Stimulated activated naive B cell treated with anti-CD40 and anti-IgM and Interleukin-4, amounts not matched to agents 10 μg/mL and 1 μg/mL and 100 μg/mL, for 72 hours (primary cell): ENCODE data around the gene CAMK2G.
A peak's percentile ranks its signal among the peaks of the same experiment; 100 is the strongest.

Experiments
- ATAC-seq, 2 donors: fragments of 150-1000 bp; cut with Tn5 transposase; replicated peaks; 2 replicates each; pipeline ENCODE4 v1.10.0; 2021; ENCODE audit warnings: moderate library complexity in 1 of 2
- DNase-seq: peaks from one replicate; pipeline ENCODE4 v3.0.0; 2021
- H3K27ac Mint-ChIP-seq: one replicate; pipeline ENCODE4 v1.8.0; 2022; ENCODE audit warnings: mild to moderate bottlenecking, mixed read lengths
- H3K27me3 Mint-ChIP-seq, 2 donors: one replicate each; pipeline ENCODE4 v1.8.0; 2022; ENCODE audit warnings: mixed read lengths in 2 of 2
- H3K36me3 Mint-ChIP-seq, 2 donors: one replicate each; pipeline ENCODE4 v1.8.0; 2022; ENCODE audit warnings: mixed read lengths in 2 of 2, mild to moderate bottlenecking in 1 of 2
- H3K4me1 Mint-ChIP-seq, 2 donors: one replicate each; pipeline ENCODE4 v1.8.0; 2022; ENCODE audit warnings: mixed read lengths in 2 of 2, mild to moderate bottlenecking in 1 of 2
- H3K4me3 Mint-ChIP-seq, 2 donors: one replicate each; pipeline ENCODE4 v1.8.0; 2022; ENCODE audit warnings: mild to moderate bottlenecking in 2 of 2, mixed read lengths in 2 of 2, moderate library complexity in 1 of 2
- H3K9me3 Mint-ChIP-seq, 2 donors: one replicate each; pipeline ENCODE4 v1.8.0; 2022; ENCODE audit warnings: mixed read lengths in 2 of 2, mild to moderate bottlenecking in 1 of 2

CAMK2G gene

DNA sequence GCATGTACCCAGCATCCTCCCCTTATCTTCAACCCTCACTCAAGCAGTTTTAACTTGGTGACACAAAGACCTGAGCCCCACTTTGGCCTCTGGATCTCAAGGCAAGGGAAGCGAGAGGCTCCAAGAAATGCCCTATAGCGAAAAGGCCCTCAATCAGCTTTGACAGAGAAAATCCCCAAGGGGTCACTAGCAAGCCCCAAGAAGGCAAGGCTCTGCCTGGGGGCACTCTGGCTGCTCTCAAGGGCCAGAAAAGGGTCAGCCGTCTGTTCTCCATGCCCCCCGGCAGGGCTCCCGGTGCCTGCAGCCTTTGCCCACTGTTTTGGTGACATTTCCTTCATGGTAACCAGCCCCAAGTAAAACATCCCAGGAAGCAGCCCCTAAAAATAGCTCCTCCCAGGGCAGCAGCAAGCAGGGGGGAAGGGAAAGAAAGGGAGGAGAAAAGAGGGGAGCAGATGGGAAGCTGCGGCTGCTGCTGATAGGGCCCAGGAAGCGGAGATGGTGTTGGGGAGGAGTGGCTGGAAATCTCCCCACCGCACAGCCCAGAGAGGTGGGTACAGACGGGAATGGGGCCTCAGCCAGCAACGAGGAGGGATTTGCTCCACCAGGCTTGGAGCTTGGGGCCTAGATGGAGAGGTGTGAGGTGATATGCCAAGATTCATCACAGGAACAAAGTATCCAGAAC is 7.1 kb downstream of the CAMK2G start:
- peaks cover 11 to 34% of the 10 kb centered on the region in 2 donors for H3K36me3 Mint-ChIP-seq
- no peaks in the 10 kb centered on the region for H3K27me3 Mint-ChIP-seq
- no peak overlapping the region for H3K4me3 Mint-ChIP-seq
- no peak for DNase-seq
- H3K27ac Mint-ChIP-seq = peak overlapping the region; percentile 95
- H3K9me3 Mint-ChIP-seq = no peaks in the 10 kb centered on the region
- peaks cover 42 to 82% of the 10 kb centered on the region in 2 donors for H3K4me1 Mint-ChIP-seq
- ATAC-seq = no peak

DNA sequence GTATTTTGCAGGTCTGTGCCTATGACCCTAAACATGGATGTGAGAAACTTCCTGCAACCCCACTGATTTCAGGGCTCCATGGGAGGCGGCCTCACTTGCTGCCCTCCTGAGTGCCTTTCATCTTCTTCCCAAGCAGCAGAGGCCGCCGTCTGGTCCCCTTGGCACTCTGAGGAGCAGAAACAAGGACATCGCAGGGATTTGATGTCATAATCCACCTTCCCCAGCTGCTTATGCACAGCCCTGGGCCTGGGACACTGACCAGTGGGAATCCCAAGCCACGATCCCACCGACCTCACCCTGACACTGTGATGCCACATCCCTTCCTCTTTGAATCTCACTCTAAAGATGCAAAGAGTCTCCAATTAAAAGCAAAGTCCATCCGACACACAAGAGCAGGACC is 7.7 kb downstream of the CAMK2G start:
- Mint-ChIP-seq H3K36me3 (peaks cover 11 to 28% of the 10 kb centered on the region in 2 donors), H3K9me3 (no peaks in the 10 kb centered on the region), H3K4me1 (peaks cover 39 to 76% of the 10 kb centered on the region in 2 donors), H3K27ac (peak overlapping the region; percentile 95), H3K4me3 (peak overlapping the region in 1 of 2 donors; percentile 79), H3K27me3 (no peaks in the 10 kb centered on the region)
- DNase-seq (no peak), ATAC-seq (no peak)

GRCh38 chr10:73865459-73866442 is 8.6 kb downstream of the CAMK2G start:
- peak; percentile 78 for DNase-seq
- Mint-ChIP-seq H3K4me1 (peaks cover 35 to 67% of the 10 kb centered on the region in 2 donors), H3K9me3 (no peaks in the 10 kb centered on the region), H3K4me3 (peak overlapping the region; percentile 79 to 82), H3K27ac (peak overlapping the region; percentile 95), H3K27me3 (no peaks in the 10 kb centered on the region), H3K36me3 (peaks cover 8 to 24% of the 10 kb centered on the region in 2 donors)
- ATAC-seq = peak; percentile 97 to 99

- no peak for DNase-seq
- Mint-ChIP-seq H3K4me1 (peaks cover 31 to 60% of the 10 kb centered on the region in 2 donors), H3K9me3 (no peaks in the 10 kb centered on the region), H3K36me3 (peaks cover 14 to 25% of the 10 kb centered on the region in 2 donors), H3K4me3 (peak overlapping the region; percentile 79 to 82), H3K27ac (peak overlapping the region; percentile 95), H3K27me3 (no peaks in the 10 kb centered on the region)
- ATAC-seq = no peak
Measured at GRCh38 chr10:73865107-73865458, 9.3 kb downstream of the CAMK2G start.

- DNase-seq = no peak
- no peak for ATAC-seq
- Mint-ChIP-seq H3K36me3 (peaks cover 14 to 24% of the 10 kb centered on the region in 2 donors), H3K27ac (peak overlapping the region; percentile 95), H3K4me1 (peaks cover 30 to 58% of the 10 kb centered on the region in 2 donors), H3K27me3 (no peaks in the 10 kb centered on the region), H3K4me3 (peak overlapping the region in 1 of 2 donors; percentile 53), H3K9me3 (no peaks in the 10 kb centered on the region)
Measured at GRCh38 chr10:73864229-73864628, 10.1 kb downstream of the CAMK2G start.

GRCh38 chr10:73863039-73863817 is 11.1 kb downstream of the CAMK2G start:
- DNase-seq (no peak), ATAC-seq (no peak)
- H3K36me3 Mint-ChIP-seq = peaks cover 16 to 32% of the 10 kb centered on the region in 2 donors
- H3K4me1 Mint-ChIP-seq = peaks cover 30 to 54% of the 10 kb centered on the region in 2 donors
- H3K27ac Mint-ChIP-seq = peak overlapping the region; percentile 25
- H3K9me3 Mint-ChIP-seq = no peaks in the 10 kb centered on the region
- no peaks in the 10 kb centered on the region for H3K27me3 Mint-ChIP-seq
- H3K4me3 Mint-ChIP-seq = no peak overlapping the region

GRCh38 chr10:73862011-73862410 is 12.3 kb downstream of the CAMK2G start:
- no peak overlapping the region for H3K4me3 Mint-ChIP-seq
- H3K27ac Mint-ChIP-seq = no peak overlapping the region
- no peak for DNase-seq
- peaks cover 18 to 30% of the 10 kb centered on the region in 2 donors for H3K36me3 Mint-ChIP-seq
- H3K4me1 Mint-ChIP-seq = peaks cover 25 to 54% of the 10 kb centered on the region in 2 donors
- no peaks in the 10 kb centered on the region for H3K27me3 Mint-ChIP-seq
- no peak for ATAC-seq
- no peaks in the 10 kb centered on the region for H3K9me3 Mint-ChIP-seq

GRCh38 chr10:73859784-73860491 is 14.4 kb downstream of the CAMK2G start:
- Mint-ChIP-seq H3K4me3 (no peak overlapping the region), H3K4me1 (peaks cover 10 to 35% of the 10 kb centered on the region in 2 donors), H3K9me3 (no peaks in the 10 kb centered on the region), H3K27ac (no peak overlapping the region), H3K27me3 (no peaks in the 10 kb centered on the region), H3K36me3 (peaks cover 15 to 28% of the 10 kb centered on the region in 2 donors)
- DNase-seq (no peak), ATAC-seq (no peak)

GRCh38 chr10:73859428-73859783 is 14.9 kb downstream of the CAMK2G start:
- Mint-ChIP-seq H3K4me3 (no peak overlapping the region), H3K9me3 (no peaks in the 10 kb centered on the region), H3K27ac (no peak overlapping the region), H3K36me3 (peaks cover 15 to 29% of the 10 kb centered on the region in 2 donors), H3K4me1 (peaks cover 10 to 29% of the 10 kb centered on the region in 2 donors), H3K27me3 (no peaks in the 10 kb centered on the region)
- DNase-seq = no peak
- ATAC-seq = no peak

- ATAC-seq (no peak), DNase-seq (no peak)
- Mint-ChIP-seq H3K27ac (peak overlapping the region; percentile 56), H3K4me1 (peaks cover 8 to 25% of the 10 kb centered on the region in 2 donors), H3K9me3 (no peaks in the 10 kb centered on the region), H3K36me3 (peaks cover 15 to 28% of the 10 kb centered on the region in 2 donors), H3K27me3 (no peaks in the 10 kb centered on the region), H3K4me3 (no peak overlapping the region)
Measured at GRCh38 chr10:73858750-73859427, 15.5 kb downstream of the CAMK2G start.

- Mint-ChIP-seq H3K27ac (no peak overlapping the region), H3K36me3 (peaks cover 21 to 33% of the 10 kb centered on the region in 2 donors), H3K4me3 (no peak overlapping the region), H3K27me3 (no peaks in the 10 kb centered on the region), H3K4me1 (peaks cover 12 to 23% of the 10 kb centered on the region in 2 donors), H3K9me3 (no peaks in the 10 kb centered on the region)
- ATAC-seq = no peak
- DNase-seq = no peak
Measured at GRCh38 chr10:73858013-73858708, 16.2 kb downstream of the CAMK2G start.

DNA sequence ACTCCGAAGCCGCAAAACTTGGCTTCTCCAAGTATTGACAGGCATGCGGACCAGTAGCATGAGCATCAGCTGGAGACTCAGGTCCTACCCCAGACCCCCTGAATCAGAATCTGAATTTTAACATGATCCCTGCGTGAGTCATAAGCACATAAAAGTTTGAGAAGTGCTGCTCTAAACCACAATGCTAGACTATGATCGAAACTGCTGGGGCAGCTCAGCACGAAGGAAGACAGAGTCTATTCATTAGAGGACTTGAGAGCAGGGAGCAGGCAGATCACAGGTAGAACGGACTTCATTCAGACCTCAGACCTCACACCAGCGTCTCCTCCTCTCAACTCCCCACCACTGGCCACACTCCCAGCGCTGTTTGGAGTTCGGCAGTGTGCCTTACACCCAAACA is 16.9 kb downstream of the CAMK2G start:
- Mint-ChIP-seq H3K9me3 (no peaks in the 10 kb centered on the region), H3K36me3 (peaks cover 25 to 34% of the 10 kb centered on the region in 2 donors), H3K27ac (no peak overlapping the region), H3K27me3 (no peaks in the 10 kb centered on the region), H3K4me1 (peaks cover 12 to 30% of the 10 kb centered on the region in 2 donors), H3K4me3 (no peak overlapping the region)
- DNase-seq (no peak), ATAC-seq (peak in 1 of 2 donors; percentile 81)

DNA sequence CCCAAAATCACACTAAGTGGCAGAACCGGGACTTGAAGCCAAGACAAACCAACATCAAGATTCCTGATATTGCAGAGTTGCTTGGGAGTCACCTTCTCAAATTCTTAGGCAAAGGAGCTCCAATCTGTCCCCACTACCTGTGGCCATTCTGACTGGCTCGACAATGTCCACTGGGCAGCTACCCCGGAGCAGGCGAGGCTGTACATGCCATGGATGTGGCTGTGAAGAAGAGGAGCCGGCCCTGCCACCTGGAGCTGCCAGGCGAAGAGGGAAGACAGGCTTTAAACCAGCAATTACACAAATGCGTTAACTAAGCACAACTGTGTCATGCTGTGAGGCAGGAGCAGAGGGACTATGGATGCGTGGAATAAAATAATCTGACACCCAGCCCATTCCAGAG is 18.1 kb downstream of the CAMK2G start:
- peaks cover 29 to 44% of the 10 kb centered on the region in 2 donors for H3K36me3 Mint-ChIP-seq
- peaks cover 12 to 30% of the 10 kb centered on the region in 2 donors for H3K4me1 Mint-ChIP-seq
- H3K27ac Mint-ChIP-seq = no peak overlapping the region

More for the DNA sequence above, 18.1 kb downstream of the CAMK2G start:
- Mint-ChIP-seq H3K4me3 (no peak overlapping the region), H3K9me3 (no peaks in the 10 kb centered on the region), H3K27me3 (no peaks in the 10 kb centered on the region)
- no peak for DNase-seq
- no peak for ATAC-seq
